ENCODE data around the gene OR10A5. TPM values are rescaled to one million over a fixed set of nuclear protein-coding genes. Genes with fewer than 3 reads are reported as not detected.
"Not testable (repeated sequence)": the region's sequence is repeated elsewhere in the genome, so short reads cannot be mapped to it uniquely, and the experiment has no call there.

Gene OR10A5
- total and polyA plus RNA-seq, 8 donors, result not detected

DNA sequence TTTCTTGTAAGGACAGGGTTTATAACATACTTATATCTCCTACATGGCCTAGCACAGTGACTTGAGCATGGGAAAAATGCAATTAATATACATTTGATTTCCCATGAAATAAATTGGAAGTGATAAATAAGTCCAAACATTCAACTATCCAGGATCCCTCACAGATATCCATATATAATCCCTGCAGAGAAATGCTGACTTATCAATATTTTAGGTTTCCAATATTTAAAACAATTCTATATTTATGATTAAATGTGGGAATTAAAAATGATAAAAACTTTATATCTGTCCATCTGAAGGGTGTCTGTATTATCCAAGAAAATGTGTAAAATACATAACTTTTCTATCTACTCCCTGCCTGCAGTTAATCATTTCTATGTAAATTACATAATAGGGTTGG, 37.3 kb downstream of the OR10A5 start:
- TF ChIP-seq, protein P1, sequence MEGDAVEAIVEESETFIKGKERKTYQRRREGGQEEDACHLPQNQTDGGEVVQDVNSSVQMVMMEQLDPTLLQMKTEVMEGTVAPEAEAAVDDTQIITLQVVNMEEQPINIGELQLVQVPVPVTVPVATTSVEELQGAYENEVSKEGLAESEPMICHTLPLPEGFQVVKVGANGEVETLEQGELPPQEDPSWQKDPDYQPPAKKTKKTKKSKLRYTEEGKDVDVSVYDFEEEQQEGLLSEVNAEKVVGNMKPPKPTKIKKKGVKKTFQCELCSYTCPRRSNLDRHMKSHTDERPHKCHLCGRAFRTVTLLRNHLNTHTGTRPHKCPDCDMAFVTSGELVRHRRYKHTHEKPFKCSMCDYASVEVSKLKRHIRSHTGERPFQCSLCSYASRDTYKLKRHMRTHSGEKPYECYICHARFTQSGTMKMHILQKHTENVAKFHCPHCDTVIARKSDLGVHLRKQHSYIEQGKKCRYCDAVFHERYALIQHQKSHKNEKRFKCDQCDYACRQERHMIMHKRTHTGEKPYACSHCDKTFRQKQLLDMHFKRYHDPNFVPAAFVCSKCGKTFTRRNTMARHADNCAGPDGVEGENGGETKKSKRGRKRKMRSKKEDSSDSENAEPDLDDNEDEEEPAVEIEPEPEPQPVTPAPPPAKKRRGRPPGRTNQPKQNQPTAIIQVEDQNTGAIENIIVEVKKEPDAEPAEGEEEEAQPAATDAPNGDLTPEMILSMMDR (IDR thresholded peaks at IDR 0.05), result no peak
- TF ChIP-seq EP300 (IDR thresholded peaks at IDR 0.05) (no peak), POLR2A (IDR thresholded peaks at IDR 0.05) (no peak), POLR2AphosphoS5 (IDR thresholded peaks at IDR 0.05) (no peak)
- Histone ChIP-seq H3K4me3 (no peak overlapping the region), H3K4me1 (no peaks in the 10 kb centered on the region), H3K27me3 (no peaks in the 10 kb centered on the region), H3K36me3 (no peaks in the 10 kb centered on the region), H3K9me3 (peaks cover 0 to under 1% (median 0%) of the 10 kb centered on the region in 4 donors), H3K27ac (no peak overlapping the region)
- DNase-seq, result no peak
- intact Hi-C loops (cut with DNase I; ENCODE audit: low total_unique reads), result no loop called here

DNA sequence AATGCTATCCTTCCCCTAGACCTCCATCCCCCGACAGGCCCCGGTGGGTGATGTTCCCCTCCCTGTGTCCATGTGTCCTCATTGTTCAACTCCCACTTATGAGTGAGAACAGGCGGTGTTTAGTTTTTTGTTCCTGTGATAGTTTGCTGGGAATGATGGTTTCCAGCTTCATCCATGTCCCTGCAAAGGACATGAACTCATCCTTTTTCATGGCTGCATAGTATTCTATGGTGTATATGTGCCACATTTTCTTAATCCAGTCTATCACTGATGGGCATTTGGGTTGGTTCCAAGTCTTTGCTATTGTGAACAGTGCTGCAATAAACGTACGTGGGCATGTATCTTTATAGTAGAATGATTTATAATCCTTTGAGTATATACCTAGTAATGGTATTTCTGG, 42.2 kb downstream of the OR10A5 start:
- H3K9me3 ChIP-seq; DNase-seq; H3K4me3 ChIP-seq; H3K27ac ChIP-seq; H3K4me1 ChIP-seq; H3K36me3 ChIP-seq; intact Hi-C loops (cut with DNase I; ENCODE audit: low total_unique reads); H3K27me3 ChIP-seq: not testable (repeated sequence)
- WGBS, 5 donors, result 84 to 95% (median 91%) methylated on average over 5 of the region's 5 CpGs

- intact Hi-C loops (cut with DNase I; ENCODE audit: low total_unique reads), result no loop called here
- H3K4me1 ChIP-seq, result no peaks in the 10 kb centered on the region
- H3K27ac ChIP-seq, result no peak overlapping the region
- TF ChIP-seq EP300 (IDR thresholded peaks at IDR 0.05) (no peak), POLR2AphosphoS5 (IDR thresholded peaks at IDR 0.05) (no peak), POLR2A (IDR thresholded peaks at IDR 0.05) (no peak)
- TF ChIP-seq, protein P1 (IDR thresholded peaks at IDR 0.05), result no peak
- 79 to 89% (median 85%) methylated on average over 4 of the region's 4 CpGs for WGBS, 5 donors
- no peaks in the 10 kb centered on the region for H3K27me3 ChIP-seq
- H3K9me3 ChIP-seq, result peaks cover 0 to 10% (median 4%) of the 10 kb centered on the region in 4 donors
- H3K36me3 ChIP-seq, result no peaks in the 10 kb centered on the region
- H3K4me3 ChIP-seq, result no peak overlapping the region
- no peak for DNase-seq
Observed at GRCh38 chr11:6888830-6889229, 43.3 kb downstream of the OR10A5 start.

GRCh38 chr11:6889835-6890234, 44.4 kb downstream of the OR10A5 start:
- WGBS, 5 donors, result 75 to 90% (median 76%) methylated on average over 1 of the region's 1 CpG
- no peaks in the 10 kb centered on the region for H3K4me1 ChIP-seq
- H3K4me3 ChIP-seq, result no peak overlapping the region
- no peaks in the 10 kb centered on the region for H3K27me3 ChIP-seq
- TF ChIP-seq, protein P1 (IDR thresholded peaks at IDR 0.05), result no peak
- TF ChIP-seq POLR2A (IDR thresholded peaks at IDR 0.05), result no peak
- TF ChIP-seq EP300 (IDR thresholded peaks at IDR 0.05), result no peak
- intact Hi-C loops (cut with DNase I; ENCODE audit: low total_unique reads), result no loop called here
- H3K36me3 ChIP-seq, result no peaks in the 10 kb centered on the region
- H3K9me3 ChIP-seq, result peaks cover 0 to 10% (median 4%) of the 10 kb centered on the region in 4 donors
- no peak for DNase-seq
- H3K27ac ChIP-seq, result no peak overlapping the region

DNA sequence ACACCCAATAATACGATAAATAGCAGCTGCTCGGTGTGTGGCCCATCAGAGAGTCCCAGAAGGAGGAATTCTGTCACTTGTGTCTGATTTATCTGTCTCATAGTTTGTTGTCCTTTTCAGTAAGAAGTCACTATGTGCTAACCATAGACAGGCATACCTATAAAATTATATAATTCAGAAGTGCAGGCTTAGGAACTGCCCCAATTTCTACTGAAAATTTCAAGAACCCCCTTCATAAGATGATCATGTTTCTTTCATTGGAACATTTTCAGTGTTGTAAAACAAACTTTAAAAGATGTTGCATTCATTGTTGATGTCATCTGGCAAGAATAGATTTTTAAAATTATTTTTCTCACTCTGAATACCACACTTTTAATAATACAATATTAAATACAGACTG, 46.9 kb downstream of the OR10A5 start, which contains the start of gene OR2D2:
Gene OR2D2 (minus strand): TSS at position 101 of the 400 bp plus-strand sequence. CDS start 0 bp downstream, at position 101.
- 68 to 84% (median 77%) methylated on average over 2 of the region's 2 CpGs for WGBS, 5 donors
- no peak within 1 kb of the TSS for H3K4me3 ChIP-seq
- H3K27ac ChIP-seq, result no peak within 1 kb of the TSS
- no peaks in the 10 kb centered on the region for H3K4me1 ChIP-seq
- H3K27me3 ChIP-seq, result no peaks in the 10 kb centered on the region
- TF ChIP-seq POLR2AphosphoS5 (IDR thresholded peaks at IDR 0.05), result no peak
- no peak for TF ChIP-seq EP300 (IDR thresholded peaks at IDR 0.05)
- no peak for TF ChIP-seq POLR2A (IDR thresholded peaks at IDR 0.05)
- TF ChIP-seq, protein P1 (IDR thresholded peaks at IDR 0.05), result no peak
- intact Hi-C loops (cut with DNase I; ENCODE audit: low total_unique reads), result no loop called here
- DNase-seq, result no peak
- peaks cover 0 to 10% (median 4%) of the 10 kb centered on the region in 4 donors for H3K9me3 ChIP-seq
- no peaks in the 10 kb centered on the region for H3K36me3 ChIP-seq
